OCI-LY7 (cell line): ENCODE measurements around the gene CISTR.

Source experiments
- EZH2phosphoT487 ChIP-seq: fragments of 200-600 bp; sonication (generic); IDR thresholded peaks from 2 replicates; pipeline ENCODE4 v1.6.1; 2018; ENCODE audit warnings: low read depth, borderline replicate concordance, mild to moderate bottlenecking, mixed run types, antibody characterized with exemption, low read length, moderate library complexity, mixed read lengths
- TF ChIP-seq, protein P1 (sequence below): fragments of 200-600 bp; sonication (generic); conservative IDR thresholded peaks from 2 replicates; pipeline ENCODE4 v1.5.1; 2014; ENCODE audit warnings: mild to moderate bottlenecking, antibody characterized with exemption, low read length, moderate library complexity, mixed read lengths

DNA sequence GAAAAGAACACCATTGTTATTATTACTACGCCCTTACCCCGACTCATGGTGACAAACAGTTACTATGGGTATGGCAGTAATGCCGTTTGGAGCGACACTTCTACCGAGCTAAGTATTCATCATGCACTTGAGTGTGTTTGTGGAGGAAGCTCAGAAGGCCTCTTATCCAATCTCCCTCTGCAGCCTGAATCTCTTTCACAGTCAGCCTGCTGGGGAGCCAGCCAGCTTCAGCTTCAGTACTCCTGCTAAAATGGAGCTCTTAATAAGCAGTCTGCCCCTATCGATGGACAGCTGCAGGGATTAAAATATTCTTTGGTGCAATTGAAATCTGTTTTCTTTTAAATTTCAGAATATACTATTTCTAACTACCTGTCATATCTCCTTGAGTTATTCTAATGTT is 51.2 kb downstream of the CISTR start:
- TF ChIP-seq, protein P1, sequence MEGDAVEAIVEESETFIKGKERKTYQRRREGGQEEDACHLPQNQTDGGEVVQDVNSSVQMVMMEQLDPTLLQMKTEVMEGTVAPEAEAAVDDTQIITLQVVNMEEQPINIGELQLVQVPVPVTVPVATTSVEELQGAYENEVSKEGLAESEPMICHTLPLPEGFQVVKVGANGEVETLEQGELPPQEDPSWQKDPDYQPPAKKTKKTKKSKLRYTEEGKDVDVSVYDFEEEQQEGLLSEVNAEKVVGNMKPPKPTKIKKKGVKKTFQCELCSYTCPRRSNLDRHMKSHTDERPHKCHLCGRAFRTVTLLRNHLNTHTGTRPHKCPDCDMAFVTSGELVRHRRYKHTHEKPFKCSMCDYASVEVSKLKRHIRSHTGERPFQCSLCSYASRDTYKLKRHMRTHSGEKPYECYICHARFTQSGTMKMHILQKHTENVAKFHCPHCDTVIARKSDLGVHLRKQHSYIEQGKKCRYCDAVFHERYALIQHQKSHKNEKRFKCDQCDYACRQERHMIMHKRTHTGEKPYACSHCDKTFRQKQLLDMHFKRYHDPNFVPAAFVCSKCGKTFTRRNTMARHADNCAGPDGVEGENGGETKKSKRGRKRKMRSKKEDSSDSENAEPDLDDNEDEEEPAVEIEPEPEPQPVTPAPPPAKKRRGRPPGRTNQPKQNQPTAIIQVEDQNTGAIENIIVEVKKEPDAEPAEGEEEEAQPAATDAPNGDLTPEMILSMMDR: no peak
- no peak for TF ChIP-seq EZH2phosphoT487
